ENCODE measurements around the gene GALNT18. TPM values are rescaled to one million over a fixed set of nuclear protein-coding genes. Genes with fewer than 3 reads are reported as not detected.

Gene GALNT18
- total RNA-seq, 3 donors from 2014 or later: 14.7 to 25.9 (median 16.4) TPM

DNA sequence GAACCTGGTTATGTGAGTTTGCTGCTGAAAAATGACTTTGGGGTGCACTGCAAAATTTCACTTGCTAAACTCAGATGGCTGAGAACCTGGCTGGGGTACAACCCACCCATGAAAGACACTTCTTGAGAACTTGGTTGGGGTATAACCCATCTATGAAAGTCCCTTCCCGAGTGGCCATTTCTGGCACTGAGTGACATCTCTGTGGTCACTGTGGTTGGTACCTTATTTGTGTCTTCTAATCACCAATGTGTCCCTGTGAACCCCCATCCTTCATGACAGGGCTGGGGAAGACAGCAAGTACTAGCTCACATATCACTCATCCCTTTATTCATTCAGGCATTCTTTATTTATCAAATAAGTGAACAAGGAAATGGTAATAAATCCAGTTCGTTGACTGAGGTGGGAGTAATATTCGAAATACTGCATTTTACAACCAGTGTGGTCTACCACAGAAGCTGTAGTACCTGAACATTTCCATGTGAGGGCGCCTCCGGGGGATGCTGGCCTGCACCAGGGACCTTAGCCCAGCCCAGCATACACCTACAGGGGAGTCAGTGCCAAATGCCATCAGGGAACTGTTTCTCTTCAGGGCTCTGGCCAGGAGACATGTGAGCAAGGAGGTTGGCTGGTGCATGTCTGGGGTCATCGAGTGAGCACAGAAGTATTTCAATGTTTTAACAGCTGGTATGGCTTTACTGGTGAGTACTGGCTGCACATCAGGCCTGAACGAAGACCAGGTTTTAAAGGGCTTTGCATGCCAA is 390.8 kb downstream of the GALNT18 start:
- TF ChIP-seq, protein P1, sequence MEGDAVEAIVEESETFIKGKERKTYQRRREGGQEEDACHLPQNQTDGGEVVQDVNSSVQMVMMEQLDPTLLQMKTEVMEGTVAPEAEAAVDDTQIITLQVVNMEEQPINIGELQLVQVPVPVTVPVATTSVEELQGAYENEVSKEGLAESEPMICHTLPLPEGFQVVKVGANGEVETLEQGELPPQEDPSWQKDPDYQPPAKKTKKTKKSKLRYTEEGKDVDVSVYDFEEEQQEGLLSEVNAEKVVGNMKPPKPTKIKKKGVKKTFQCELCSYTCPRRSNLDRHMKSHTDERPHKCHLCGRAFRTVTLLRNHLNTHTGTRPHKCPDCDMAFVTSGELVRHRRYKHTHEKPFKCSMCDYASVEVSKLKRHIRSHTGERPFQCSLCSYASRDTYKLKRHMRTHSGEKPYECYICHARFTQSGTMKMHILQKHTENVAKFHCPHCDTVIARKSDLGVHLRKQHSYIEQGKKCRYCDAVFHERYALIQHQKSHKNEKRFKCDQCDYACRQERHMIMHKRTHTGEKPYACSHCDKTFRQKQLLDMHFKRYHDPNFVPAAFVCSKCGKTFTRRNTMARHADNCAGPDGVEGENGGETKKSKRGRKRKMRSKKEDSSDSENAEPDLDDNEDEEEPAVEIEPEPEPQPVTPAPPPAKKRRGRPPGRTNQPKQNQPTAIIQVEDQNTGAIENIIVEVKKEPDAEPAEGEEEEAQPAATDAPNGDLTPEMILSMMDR (IDR thresholded peaks at IDR 0.05): peak in 1 of 3 donors; percentile 10
- TF ChIP-seq POLR2A (IDR thresholded peaks at IDR 0.05): no peak
- H3K27me3 ChIP-seq: no peaks in the 10 kb centered on the region
- no peaks in the 10 kb centered on the region for H3K4me1 ChIP-seq
- DNase-seq (ENCODE audit: low spot score in 2 of 2): no peak
- intact Hi-C loops (cut with DNase I; ENCODE audit: low total_unique reads): loop anchor here (10.0 kb wide), 1 partner anchor 1354 kb away; no protein-coding TSS in a partner anchor
- H3K36me3 ChIP-seq: no peaks in the 10 kb centered on the region
- H3K27ac ChIP-seq: no peak overlapping the region
- H3K9me3 ChIP-seq: no peaks in the 10 kb centered on the region
- no peak overlapping the region for H3K4me3 ChIP-seq

DNA sequence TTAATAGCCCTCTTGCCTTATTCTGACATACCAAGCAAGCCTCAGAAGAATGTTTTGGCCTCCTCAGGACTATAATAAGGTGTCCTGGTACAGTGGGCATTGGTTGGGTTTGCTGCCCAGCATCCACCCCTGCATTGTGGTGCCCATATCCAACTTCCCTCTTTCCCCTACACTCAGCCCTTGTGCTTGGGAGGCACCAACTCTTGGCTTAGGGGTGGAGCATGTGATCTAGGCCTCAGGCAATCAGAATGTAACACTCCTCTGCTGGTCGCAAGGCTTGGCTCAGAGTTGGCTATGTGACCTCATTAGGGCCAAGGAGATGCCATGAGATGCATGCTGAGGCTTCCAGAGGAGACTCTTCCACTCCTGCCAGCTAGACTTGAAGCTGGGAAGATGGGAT is 391.7 kb downstream of the GALNT18 start:
- no peak for DNase-seq (ENCODE audit: low spot score in 2 of 2)
- H3K27me3 ChIP-seq: no peaks in the 10 kb centered on the region
- intact Hi-C loops (cut with DNase I; ENCODE audit: low total_unique reads): loop anchor here (10.0 kb wide), 1 partner anchor 1355 kb away; no protein-coding TSS in a partner anchor

GRCh38 chr11:11229647-11230046 is 392.2 kb downstream of the GALNT18 start:
- Histone ChIP-seq H3K36me3 (no peaks in the 10 kb centered on the region), H3K4me1 (no peaks in the 10 kb centered on the region), H3K27me3 (no peaks in the 10 kb centered on the region), H3K9me3 (no peaks in the 10 kb centered on the region), H3K27ac (no peak overlapping the region), H3K4me3 (no peak overlapping the region)
- intact Hi-C loops (cut with DNase I; ENCODE audit: low total_unique reads): loop anchor here (10.0 kb wide), 1 partner anchor 1355 kb away; no protein-coding TSS in a partner anchor
- no peak for TF ChIP-seq POLR2AphosphoS5 (IDR thresholded peaks at IDR 0.05)
- TF ChIP-seq, protein P1 (IDR thresholded peaks at IDR 0.05): no peak
- no peak for TF ChIP-seq POLR2A (IDR thresholded peaks at IDR 0.05)
- no peak for DNase-seq (ENCODE audit: low spot score in 2 of 2)

More for the DNA sequence above, 391.7 kb downstream of the GALNT18 start:
- Histone ChIP-seq H3K36me3 (no peaks in the 10 kb centered on the region), H3K4me1 (no peaks in the 10 kb centered on the region), H3K9me3 (no peaks in the 10 kb centered on the region), H3K27ac (no peak overlapping the region), H3K4me3 (no peak overlapping the region)
- TF ChIP-seq POLR2AphosphoS5 (IDR thresholded peaks at IDR 0.05) (no peak), POLR2A (IDR thresholded peaks at IDR 0.05) (no peak)
- TF ChIP-seq, protein P1 (IDR thresholded peaks at IDR 0.05): no peak

GRCh38 chr11:11227296-11228085 is 394.3 kb downstream of the GALNT18 start:
- Histone ChIP-seq H3K4me3 (no peak overlapping the region), H3K27me3 (no peaks in the 10 kb centered on the region), H3K9me3 (no peaks in the 10 kb centered on the region), H3K36me3 (no peaks in the 10 kb centered on the region), H3K27ac (no peak overlapping the region), H3K4me1 (no peaks in the 10 kb centered on the region)
- DNase-seq (ENCODE audit: low spot score in 2 of 2): no peak
- intact Hi-C loops (cut with DNase I; ENCODE audit: low total_unique reads): no loop called here
- TF ChIP-seq, protein P1 (IDR thresholded peaks at IDR 0.05): no peak
- TF ChIP-seq POLR2AphosphoS5 (IDR thresholded peaks at IDR 0.05): no peak

Other genes starting within 250 kb of the GALNT18 start
- 100 to 1,000 TPM in 1 of 3 donors, 10 to 100 TPM in 2; 82.9 to 118 (median 100.0) TPM for gene USP47, start 220.0 kb upstream of the GALNT18 start, total RNA-seq

Measured in breast epithelium (tissue), 4 donors.